CD4-positive, alpha-beta T cell treated with Interleukin-2 at 100 ng/mL for 4 hours (primary cell): Measurements from ENCODE around the gene MAML2.

ENCODE experiments used
- DNase-seq: peaks from one replicate; pipeline ENCODE4 v3.0.0-alpha.2; 2020; ENCODE audit warnings: low spot score

Gene MAML2

DNA sequence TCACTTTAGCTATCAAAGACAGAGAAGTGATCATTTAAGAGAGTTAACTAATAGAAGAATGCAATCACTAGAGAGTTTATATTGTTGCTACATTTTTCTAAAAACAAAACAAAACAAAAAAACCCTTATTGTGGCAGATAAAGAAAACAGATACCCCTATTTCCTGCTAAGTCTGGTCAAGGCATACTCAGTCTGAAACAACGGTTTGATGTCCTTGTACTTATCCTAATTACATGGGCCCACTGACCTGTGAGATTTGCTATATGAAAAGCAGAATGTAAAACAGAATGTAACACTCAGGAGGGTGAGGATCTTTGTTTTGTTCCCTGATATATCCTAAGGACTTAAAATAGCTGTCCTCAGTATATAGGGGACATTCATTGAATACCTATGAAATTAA lies 24.6 kb downstream of the MAML2 start:
- DNase-seq = no peak

DNA sequence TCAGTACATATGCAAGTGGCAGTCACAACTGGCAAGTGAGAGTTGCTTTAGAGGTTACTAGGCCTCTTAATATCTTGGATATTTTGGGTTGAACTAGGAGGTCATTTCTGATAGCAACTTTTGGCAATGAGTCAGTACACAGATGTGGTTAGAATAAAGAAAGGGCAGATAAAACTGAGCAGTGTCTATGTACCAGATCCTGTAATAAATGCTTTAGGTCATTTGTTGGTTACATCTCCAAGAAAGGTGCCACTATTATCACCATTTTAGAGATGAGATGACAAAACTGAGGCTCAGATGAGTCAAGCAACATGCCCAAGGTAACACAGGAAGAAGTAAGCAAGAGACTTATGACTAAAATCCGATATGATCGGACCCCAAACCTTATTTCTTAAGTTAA lies 25.0 kb downstream of the MAML2 start:
- peak; percentile 40 for DNase-seq

GRCh38 chr11:96317571-96317970 lies 25.4 kb downstream of the MAML2 start:
- DNase-seq = no peak

DNA sequence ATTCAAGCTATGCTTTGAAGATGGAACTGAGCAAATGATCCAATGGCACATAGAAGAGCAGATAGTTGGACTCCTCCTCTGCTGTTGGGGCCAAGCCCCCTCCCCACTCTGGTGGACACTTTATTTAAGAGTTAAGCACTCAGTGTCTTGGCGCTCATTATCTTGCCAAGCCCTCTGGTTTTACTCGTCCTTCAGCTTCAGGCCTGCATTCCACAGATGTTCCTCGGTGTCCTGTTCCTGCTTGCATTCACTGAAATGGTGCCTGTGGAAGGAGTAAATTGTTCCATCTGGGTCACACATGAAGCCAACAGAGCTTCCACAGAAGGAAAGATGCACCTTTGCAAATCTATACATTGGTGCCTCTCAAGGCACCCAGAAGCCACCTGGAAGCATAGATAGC lies 26.1 kb downstream of the MAML2 start:
- DNase-seq = no peak

DNA sequence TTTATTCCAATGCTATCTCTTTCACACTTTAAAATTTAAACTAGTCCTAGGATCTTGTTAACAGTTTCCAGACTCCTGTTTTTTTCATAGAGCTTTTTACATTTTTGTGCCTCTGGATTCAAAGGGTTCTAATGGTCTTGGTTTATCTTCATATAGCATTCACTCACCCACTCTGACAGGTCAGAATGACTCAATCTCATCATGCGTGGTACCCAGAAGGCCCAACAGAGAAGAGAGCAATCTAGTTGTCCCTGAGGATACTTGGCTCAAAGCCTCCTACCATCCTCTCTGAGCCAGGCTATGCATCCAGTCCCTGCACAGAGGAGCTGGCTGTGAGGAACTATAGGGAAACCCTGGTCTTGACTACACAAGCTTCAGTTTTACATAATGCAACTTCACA lies 27.5 kb downstream of the MAML2 start:
- no peak for DNase-seq

GRCh38 chr11:96314326-96315020 lies 28.5 kb downstream of the MAML2 start:
- no peak for DNase-seq

- no peak for DNase-seq
Observed at GRCh38 chr11:96313163-96313562, 29.8 kb downstream of the MAML2 start.

GRCh38 chr11:96311120-96311568 lies 31.9 kb downstream of the MAML2 start:
- DNase-seq = no peak

DNA sequence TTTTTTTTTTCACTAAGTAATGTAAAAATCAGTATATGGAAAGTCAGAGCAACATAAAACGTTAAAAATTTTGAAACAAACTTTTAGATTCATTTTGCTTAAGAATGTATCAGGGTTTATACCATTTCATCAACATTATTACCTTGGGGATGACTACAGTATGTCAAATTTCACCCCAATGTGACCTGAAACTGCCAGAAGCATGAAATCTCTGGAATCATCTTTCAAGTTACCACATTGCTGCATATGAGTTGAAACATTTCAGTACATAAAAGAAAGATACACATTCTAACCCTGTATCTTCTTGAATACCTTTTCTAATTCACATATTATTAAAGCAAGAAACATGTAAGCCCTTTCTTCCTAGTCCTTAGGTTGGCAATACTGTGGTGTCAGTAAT lies 32.8 kb downstream of the MAML2 start:
- no peak for DNase-seq

GRCh38 chr11:96309643-96310017 lies 33.4 kb downstream of the MAML2 start:
- no peak for DNase-seq

- no peak for DNase-seq
Observed at GRCh38 chr11:96309016-96309642, 33.9 kb downstream of the MAML2 start.

- DNase-seq = no peak
Observed at GRCh38 chr11:96307776-96308140, 35.2 kb downstream of the MAML2 start.

DNA sequence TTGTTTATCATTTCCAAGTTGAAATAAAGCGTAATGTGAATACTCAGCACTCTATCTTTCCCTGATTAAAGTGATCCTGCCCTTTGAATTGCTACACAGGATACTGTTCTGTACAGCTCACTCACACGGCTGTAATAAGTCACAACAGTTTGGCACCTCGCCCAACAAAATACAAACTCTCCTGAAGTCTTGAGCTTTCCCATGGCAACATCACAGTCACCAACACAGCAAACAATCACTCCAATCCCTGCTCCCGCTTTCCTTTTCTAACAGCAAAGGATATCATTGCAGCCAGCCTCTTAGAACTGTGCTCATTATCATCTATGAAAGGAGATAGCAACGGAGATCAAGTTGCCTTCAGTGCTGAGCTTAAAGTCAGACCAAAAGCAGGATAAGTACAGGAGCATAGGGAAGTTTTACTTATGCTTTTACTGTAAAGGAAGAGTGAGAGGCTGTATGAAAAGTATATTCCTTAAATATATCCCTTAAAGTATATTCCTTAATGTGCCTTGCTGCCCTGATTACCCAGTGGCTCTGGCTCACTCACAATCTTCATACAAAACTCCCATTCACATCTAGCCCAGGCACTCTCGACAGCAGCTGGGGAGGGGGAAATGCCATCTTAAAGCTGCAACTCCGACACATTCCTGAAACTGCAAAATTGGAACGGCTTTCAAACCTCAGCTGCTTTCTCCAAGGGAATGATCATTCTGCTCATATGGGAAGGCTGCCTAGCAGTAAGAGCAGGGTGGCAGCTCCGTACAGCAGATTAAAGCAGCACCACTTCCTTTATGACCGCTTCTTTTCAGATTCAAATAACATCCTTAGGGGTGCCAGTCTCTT lies 35.8 kb downstream of the MAML2 start:
- DNase-seq = no peak

DNA sequence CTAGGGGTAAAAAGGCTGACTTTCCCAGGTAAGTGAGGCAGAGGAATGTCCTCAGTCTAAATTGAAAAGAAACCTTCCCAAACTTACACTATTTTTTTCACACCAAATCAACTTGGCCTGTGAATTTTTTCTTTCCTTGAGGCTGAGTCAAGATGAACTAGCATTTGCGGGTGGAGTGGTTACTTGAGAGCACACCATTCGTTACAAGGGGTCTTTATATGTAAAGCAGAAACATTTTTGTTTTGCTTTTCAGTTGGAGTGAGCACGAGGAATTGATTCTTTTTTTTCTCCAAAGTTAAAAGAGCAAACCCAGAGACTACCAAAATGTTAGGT lies 36.4 kb downstream of the MAML2 start:
- no peak for DNase-seq

- DNase-seq = no peak
Observed at GRCh38 chr11:96306071-96306470, 36.9 kb downstream of the MAML2 start.

GRCh38 chr11:96303980-96304379 lies 39.0 kb downstream of the MAML2 start:
- no peak for DNase-seq

DNA sequence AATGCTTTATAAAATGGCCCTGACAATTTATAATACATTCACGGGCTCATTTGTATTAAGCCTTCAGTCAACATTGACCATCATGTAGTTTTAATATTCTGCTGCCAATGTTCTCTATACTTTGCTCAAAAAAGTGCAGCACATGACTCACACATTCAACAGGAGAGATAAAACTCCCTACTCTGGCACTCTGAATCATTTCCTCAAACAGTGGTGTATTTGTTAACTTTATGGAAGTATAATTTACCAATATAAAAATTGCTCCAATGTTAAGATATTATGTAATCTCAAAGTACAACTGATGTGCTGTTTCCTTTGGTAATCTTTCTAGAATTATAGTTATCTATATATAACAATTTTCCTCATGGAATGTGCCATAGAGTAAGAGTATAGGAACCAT lies 39.9 kb downstream of the MAML2 start:
- DNase-seq = peak; percentile 34

DNA sequence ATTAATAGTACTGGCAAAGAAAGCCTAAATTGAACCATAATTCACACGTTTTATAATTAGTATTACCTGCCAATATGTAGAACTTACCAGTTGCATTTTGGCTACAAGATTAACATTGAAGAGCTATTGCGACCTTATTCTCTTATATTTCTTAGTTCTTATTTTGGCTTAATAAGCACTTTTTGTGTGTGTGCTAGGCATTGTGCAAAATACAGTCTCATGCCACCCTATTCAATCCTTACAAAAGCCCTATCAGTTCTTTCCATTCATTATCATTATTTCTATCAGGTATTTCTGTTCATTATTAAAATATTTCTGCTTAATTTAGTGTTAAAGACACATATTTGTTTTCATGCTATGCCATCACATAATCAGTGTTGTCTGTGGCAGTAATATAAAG lies 41.2 kb downstream of the MAML2 start:
- DNase-seq = no peak

GRCh38 chr11:96299155-96299888 lies 43.7 kb downstream of the MAML2 start:
- DNase-seq = no peak

DNA sequence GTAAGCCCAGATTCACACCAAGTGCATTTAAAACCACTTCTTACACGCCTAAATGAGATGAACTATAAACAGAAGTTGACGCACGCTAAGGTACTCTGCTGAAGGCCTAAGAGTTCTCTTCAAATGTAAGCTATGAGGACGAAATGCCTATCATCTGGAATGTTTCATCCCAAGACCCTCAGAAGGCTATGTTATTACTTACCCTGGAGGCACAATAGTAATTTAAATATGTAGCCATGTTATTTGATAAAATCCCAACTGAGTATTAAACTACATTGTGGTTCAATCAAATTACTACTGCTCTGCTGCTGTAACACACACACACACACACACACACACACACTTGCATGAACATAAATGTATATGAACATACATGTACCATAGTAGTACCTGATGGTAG lies 47.6 kb downstream of the MAML2 start:
- no peak for DNase-seq

- DNase-seq = no peak
Observed at GRCh38 chr11:96294289-96294688, 48.7 kb downstream of the MAML2 start.

- DNase-seq = no peak
Observed at GRCh38 chr11:96293598-96294021, 49.4 kb downstream of the MAML2 start.

- no peak for DNase-seq
Observed at GRCh38 chr11:96293109-96293508, 49.9 kb downstream of the MAML2 start.
